Measurements from ENCODE around the gene CTDSPL2. TPM values are rescaled to one million over a fixed set of nuclear protein-coding genes. Genes with fewer than 3 reads are reported as not detected.
"Not testable (repeated sequence)": the region's sequence is repeated elsewhere in the genome, so short reads cannot be mapped to it uniquely, and the experiment has no call there.

CTDSPL2 gene
- 31.4 TPM for polyA plus RNA-seq (2013, experiment 1 of 2; ENCODE audit: insufficient read length)
- 23.7 TPM for polyA plus RNA-seq (2013, experiment 2 of 2; ENCODE audit: insufficient read length)

DNA sequence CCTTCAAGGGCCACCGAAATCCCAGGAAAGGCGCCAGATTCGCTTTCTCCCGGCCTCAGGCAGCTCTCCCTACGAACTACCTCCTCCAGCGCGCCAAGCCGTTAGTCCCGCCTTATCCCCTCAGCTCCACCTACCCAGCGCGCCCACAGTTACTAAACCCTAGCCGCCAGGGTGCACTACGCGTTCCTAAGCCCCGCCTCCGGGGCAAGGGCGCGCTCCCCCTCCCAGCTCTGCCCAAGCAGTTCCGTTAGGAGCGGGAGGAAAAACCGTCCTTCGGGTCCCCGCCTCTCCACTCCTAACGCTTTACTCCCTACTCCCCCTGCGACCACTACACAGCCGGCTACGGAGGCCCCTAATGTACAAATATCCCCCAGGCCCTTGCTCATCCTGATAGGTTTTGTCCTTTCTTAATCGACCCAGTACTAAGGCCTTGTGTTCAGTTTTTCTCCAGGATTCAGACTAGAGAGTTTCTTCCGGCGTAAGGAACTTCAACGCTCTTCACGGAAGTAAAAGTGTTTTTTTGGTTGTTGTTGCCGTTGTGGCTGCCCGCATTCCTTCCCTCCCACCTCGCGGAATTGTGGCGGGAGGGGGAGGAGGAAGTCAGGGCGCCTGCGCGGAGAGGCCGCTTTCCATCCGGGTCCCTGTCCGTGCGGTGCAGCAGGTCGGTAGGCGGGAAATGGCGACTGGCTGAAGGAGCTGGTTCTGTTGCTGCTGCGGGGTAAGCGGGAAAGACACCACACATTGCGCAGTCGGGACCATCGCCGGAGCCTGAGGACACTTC is at the start of gene CTDSPL2:
TSS of gene CTDSPL2 (plus strand) at position 655 of the 781 bp plus-strand sequence. CDS start 31,386 bp downstream, outside the sequence.
- DNase-seq: peak; percentile 99

DNA sequence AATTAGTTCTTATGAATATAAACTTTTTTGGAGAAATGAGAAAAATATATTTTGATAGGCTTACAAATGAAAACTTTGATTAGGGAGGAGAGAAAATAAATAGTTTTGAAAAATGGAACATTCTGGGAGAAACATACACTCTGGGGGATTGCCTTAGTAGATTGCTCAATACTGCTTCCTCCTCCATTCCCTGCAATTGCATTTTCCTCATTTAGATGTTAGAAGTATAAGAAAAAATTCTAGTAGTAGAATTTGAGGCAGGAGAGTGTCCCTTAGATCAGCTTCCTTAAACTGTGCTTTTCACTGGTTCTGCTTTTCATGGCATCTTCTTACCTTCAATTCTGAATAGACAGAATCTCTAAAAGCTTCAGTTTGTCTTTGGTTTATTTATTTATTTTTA is 46.2 kb upstream of the CTDSPL2 start:
- no peak for DNase-seq

DNA sequence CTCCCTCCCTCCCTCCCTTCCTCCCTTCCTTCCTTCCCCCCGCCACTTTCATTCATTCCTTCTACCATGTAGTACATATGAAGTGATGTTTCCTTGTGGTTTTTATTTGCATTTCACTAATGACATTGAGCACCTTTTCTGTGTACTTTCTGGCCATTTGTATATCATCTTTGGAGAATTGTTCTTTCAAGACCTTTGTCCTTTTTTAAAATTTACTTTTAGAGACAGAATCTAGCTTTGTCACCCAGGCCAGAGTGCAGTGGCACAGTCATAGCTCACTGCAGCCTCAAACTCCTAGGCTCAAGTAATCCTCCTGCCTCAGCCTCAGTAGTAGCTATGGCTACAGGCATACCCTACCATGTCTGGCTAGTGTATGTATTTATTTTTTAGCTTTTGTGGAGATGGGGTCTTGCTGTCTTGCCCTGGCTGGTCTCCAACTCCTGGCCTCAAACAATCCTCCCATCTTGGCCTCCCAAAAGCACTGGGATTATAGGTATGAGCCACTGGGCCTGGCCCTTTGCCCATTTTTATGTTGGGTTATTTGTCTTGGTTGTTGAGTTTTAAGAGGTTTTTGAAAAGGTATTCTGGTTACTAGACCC is 42.0 kb upstream of the CTDSPL2 start:
- no peak for DNase-seq

DNA sequence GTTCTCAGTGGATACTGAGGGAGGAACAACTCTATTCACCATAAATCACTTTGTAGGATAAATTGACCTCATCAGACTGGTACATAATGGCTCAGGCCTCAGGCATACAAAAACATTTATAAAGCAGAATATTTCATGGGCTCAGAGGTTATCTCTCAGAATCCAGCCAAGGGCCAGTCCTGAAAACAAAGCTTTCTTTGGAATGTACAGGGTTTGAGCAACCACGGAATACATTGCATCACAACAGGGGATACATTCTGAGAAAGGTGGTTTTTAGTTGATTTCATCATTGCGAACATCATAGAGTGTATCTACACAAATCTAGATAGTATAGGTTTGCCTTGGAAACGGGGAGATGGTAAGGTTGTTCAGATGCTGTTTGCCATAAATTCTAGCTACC is 33.4 kb upstream of the CTDSPL2 start:
- DNase-seq: no peak

DNA sequence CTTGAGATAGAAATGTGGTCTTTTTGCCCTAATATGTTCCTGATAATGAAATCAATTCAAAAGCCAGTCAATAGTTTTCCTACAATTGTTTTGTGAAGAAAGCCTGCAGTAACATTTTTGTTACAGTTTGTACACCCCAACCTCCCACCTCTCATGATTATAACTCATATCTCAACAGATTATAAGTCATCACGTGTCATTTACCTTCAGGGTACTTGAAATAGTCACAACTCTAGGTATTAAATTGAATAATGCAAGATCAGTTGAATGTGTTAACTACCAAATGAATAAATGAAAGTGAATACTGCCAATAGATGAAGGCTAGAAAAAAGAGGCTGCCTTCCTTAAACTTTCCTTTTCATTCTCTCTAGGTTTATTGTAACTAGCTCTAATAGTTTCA is 32.9 kb upstream of the CTDSPL2 start:
- no peak for DNase-seq

DNA sequence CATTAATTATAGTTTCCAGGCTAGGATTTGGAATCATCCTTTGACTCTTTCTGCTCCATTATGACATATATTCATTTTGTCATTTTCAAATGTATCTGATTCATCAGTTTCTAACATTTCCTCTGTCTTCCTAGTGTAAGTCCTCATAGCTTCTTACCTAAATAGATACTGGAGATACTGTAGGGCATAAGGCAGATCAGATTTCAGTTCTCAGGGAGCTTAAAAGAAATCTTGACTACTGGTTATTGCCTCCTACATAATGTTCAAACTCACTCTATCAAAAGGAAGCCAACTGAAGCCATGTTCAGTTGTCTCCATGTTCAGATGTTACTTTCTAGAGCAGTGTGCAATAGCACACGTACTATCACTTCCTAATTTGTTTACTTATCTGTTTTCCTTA is 29.6 kb upstream of the CTDSPL2 start:
- DNase-seq: no peak

DNA sequence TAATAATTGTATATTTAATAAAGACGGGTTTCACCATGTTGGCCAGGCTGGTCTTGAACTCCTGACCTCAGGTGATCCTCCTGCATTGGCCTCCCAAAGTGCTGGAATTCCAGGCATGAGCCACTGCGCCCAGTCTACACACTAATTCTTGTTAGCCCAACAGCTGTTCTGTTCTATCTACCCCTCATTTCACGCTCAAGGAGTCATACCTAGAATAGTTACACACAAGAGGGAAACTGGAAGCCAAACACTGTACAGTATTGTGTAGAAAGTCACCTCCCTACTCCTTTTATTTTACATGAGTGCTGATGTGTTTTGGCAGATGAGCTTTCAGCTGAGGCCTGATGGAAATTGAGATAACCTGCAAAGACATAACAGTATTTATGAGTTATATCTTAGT is 13.4 kb upstream of the CTDSPL2 start:
- no peak for DNase-seq

DNA sequence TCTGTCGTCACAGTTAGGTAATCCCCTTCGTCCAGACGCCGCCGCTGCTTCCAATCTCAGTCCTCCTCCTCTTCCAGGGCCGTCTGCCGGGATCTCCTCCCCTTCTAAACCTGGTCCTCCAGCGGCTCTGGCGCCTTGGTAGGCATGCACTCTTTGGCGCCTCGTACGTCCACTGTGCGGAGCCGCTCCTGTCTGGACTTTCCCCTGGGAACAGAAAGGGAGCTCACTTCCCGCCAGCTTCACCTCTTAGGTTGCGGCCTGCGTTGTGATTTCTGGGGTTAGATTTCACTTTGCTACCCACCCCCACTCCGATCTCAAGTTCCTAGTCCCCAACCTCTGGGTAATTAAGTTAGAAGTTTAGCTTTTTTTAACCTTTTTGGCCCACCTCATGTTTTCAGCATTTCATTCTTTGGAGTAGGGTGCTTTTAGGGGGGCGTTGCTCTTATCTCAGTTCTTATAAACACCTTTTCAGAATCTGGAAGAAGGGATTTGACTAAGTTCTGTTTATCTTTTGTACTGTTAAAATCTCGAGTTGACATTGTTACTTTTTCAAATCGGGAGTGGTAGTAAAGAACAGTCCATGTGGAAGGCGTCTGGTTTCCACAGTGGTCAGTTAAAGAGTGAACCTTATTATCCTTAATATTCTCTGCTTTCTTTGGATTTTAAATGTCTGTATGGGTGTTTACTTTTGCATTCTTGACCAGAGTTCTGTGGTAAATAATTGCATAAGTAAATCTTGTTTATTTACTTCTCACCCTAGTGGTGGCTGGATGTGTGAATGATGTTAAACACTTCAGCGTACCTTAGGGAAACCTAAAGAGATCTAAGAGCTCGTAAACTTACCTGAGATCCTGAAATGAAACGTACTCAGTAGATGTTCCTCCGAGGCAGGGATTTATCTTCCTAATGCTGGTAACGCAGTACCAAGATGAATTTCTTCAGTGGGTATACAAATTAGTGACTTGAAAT is 611 bp downstream of the CTDSPL2 start:
- DNase-seq: no peak

DNA sequence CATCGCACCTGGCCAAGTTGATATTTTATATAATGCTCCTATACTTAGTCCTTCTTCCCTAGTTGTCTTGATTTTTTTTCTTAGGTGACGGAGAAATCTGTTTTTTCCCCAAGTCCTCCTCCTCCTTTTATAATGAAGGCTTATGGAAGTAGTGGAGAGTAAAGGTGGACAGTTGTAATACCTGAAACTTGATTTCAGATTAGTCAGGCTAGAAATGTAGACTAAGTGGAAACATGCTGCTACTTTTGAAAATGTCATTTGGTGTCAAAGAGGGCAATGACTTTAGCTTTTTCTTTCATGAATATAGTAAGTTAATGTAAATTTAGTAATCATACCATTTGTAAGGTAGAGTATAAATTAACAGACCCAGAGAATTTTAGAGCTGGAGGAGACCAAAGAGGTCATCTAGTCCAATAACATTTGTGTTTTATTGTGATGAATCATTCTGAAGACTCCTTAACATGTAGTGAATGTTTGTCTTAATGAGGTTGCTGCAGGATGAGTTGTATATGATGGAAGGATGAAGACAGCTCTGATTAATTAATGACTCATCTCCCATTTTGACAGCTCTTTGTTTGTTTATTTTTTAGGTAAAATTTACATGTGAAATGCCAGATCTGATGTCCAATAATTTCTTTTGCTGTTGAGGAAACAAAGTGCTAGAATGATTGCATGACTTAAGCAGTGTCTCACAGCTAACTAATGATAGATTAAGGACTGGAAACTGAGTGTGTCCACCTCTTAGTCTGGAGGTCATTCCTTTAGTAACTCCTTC is 8.7 kb downstream of the CTDSPL2 start:
- peak; percentile 18 for DNase-seq

DNA sequence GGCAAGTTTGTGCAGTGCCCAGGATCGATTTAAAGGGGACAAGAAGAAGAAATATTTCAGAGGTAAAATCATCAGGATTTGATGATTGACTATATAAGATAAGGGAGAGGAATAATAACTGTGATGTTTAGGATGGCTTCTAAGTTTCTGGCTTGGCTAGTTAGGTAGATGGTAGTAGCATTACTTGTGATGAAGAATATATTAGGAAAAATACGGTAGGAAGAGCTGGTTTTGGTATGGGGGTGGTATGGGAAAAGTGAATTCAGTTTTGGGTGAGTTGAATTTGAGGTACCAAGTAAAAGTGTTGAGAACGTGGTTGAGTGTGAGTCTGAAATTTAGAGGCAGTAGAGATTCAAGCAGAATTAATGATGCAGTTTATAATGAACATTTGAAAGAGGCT is 11.0 kb downstream of the CTDSPL2 start:
- DNase-seq: no peak

DNA sequence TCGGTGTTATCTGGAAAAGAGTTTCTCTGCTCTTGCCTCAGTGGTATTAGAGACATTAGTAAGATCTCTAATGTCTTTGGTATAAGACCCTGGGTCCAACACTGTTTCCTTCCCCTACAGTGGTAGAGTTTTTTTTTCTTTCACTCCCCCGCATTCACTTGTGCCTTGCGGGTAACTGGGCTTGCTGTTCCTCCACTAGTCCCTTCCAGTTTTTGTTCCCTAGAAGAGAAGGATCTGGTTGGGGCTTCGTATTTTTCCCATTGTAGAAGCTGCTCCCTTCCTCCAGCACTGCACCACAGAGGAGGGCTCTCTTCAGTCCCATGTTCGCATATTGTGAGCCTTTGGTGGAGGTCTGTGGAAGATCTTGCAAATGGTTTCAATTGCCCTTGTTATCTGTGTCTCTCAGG is 13.7 kb downstream of the CTDSPL2 start:
- DNase-seq: no peak

DNA sequence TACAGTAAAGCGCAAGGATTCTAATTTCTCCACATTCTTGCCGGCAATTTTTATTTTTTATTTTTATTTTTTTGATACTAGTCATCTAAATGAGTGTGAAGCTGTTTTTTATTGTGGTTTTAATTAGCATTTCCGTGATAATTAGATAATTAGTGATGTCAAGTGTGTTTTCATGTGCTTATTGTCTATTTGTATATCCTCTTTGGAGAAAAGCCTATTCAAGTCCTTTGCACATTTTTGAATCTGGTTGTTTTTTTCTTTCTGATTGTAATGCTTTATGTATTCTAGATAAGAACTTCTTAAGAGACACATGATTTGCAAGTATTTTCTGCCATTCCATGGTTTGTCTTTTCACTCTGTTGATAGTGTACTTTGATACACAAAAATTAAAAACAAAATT is 16.1 kb downstream of the CTDSPL2 start:
- no peak for DNase-seq

DNA sequence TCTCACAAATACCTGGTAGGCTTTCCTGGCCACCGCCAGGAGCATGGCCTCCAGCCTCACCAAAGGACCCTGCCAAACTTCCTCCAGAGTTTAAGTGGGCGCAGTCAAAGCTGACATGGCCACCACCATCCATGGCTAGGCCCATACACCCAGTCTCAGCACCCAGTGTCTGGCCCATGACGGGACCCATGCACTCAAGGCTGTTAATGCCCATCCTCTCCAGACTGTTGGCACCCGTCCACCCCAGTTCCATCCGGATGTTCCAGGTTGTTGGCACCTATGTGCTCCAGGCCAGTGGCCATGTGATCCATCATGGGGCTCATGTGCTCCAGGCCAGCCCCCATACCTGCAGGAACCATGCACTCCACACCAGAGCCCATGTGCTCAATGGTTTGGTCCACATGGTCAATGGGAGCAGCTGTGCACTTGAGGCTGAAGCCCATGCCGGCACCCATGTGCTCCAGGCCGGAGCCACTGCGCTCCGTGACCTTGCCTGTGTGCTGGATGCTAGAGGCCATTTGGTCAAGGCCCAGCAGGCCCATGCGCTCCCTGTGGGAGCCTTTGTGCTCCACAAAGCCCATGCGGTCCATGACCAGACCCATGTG is 20.4 kb downstream of the CTDSPL2 start:
- DNase-seq: no peak

DNA sequence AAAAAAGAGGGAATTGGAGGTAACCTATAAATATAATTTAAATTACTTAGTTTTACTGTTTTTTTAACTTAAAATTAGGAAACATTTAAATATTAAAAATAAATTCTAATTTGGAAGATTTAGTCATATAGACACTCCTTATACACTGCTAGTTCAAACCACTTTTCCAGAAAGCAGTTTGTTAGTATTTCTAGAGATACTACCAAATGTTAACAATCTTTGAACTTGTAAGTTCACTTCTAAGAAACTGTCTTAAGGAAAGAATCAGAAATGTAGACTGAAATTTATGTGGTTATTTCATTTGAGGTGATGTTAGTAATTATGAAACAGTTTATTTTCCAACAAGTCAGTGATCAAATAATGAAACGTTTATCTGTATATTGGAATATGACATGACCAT is 22.7 kb downstream of the CTDSPL2 start:
- DNase-seq: no peak

DNA sequence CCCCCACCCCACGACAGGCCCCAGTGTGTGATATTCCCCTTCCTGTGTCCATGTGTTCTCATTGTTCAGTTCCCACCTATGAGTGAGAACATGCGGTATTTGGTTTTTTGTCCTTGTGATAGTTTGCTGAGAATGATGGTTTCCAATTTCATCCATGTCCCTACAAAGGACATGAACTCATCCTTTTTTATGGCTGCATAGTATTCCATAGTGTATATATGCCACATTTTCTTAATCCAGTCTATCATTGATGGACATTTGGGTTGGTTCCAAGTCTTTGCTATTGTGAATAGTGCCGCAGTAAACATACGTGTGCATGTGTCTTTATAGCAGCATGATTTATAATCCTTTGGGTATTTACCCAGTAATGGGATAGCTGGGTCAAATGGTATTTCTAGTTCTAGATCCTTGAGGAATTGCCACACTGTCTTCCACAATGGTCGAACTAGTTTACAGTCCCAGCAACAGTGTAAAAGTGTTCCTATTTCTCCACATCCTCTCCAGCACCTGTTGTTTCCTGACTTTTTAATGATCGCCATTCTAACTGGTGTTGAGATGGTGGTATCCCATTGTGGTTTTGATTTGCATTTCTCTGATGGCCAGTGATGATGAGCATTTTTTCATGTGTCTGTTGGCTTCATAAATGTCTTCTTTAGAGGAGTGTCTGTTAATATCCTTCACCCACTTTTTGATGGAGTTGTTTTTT is 26.3 kb downstream of the CTDSPL2 start:
- DNase-seq: not testable (repeated sequence)

DNA sequence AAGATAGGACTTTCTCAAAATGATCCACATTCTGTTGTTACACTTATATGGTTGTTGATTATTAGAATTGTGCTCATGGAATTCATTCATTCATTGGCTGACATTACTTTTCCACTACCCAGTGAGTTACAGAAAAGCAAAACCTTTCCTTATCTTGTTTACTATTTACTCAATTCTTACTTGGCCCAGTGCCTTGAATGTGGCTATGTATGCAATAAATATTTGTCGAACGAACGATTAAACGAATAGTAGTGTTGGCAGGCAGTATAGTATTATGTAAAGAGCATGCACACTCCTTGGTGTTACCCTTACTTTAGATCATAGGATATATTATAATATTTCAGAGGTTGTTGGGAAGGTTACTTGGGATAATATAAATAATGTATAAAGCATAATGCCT is 31.0 kb downstream of the CTDSPL2 start:
- no peak for DNase-seq

DNA sequence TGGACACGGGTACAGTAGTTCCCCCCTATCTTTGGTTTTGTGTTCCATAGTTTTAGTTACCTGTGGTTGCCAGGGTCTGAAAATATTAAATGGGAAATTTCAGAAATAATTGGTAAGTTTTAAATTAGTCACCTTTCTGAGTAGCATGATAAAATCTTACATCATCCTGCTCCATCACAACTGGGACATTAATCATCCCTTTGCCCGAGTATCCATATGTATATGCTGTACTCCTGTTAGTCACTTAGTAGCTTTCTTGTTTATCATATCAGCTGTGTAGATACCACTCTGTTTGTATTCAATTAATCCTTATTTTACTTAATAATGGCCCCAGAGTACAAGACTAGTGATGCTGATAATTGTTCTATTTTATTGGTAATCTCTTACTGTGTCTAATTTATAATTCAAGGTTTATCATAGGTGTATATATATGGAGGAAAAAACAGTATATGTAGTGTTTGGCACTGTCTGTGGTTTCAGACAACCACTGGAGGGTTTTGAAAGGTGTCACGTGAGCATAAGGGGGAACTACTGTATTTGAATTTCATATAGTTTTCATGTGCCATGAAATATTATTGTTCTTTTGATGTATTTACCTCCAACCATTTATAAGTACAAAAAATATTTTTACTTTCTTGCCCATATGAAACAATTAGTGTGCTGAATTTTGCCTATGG is 41.4 kb downstream of the CTDSPL2 start:
- DNase-seq: peak; percentile 66

DNA sequence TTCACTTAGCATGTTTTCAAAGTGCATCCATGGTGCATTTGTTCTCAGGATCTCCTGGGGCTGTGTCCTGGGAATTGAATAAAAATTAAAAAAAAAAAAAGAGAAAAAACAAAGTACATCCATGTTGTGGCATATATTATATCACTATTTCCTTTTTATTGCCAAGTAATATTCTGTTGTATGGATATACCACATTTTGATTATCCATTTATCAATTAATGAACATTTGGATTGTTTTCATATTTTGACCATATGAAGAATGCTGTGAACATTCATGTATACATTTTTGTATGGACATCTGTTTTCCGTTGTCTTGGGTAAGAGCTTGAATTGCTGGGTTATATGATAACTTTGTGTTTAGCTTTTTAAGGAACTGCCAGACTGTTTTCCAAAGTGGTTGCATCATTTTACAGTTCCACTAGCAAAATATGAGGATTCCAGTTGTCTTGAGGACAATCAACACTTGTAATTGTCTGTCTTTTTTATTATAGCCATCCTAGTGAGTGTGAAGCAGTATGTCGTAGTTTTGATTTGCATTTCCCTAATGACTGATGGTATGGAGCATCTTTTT is 44.5 kb downstream of the CTDSPL2 start:
- peak; percentile 4 for DNase-seq

DNA sequence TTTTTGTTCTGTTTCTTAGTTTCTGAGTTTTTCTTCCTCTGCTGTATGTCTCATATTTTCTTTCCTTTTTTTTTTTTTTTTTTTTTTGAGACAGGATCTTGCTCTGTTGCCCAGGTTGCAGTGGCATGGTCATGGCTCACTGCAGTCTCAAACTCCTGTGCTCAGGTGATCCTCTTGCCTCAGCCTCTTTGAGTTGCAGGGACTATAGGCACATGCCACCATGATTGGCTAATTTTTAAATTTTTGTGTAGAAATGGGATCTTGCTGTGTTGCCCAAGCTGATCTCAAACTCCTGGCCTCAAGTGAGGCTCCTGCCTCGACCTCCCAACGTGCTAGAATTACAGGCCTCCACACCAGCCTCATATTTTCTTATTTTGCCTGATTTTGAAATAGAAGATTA is 51.9 kb downstream of the CTDSPL2 start:
- no peak for DNase-seq

DNA sequence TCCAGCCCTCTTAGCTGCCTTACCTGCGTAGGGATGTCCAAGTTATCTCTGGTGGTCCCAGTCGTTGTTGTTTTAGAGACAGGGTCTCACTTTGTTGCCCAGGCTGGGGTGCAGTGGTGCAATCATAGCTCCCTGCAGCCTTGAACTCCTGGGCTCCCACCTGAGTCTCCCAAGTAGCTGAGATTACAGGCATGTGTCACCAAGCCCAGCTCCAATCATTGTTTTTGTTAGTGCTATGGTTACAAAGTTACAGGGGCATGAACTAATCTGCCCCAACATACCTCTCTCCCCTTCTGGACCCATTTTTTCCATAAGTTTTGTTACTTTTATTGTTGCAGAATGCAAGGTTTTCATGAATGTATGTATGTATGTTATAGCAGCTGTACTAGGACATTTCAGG is 54.7 kb downstream of the CTDSPL2 start:
- peak; percentile 11 for DNase-seq
